BLaER1 (cell line): ENCODE results near the gene NSUN3.
"Not testable (repeated sequence)": the region's sequence is repeated elsewhere in the genome, so short reads cannot be mapped to it uniquely, and the experiment has no call there.

Experiments used
- H3K27ac ChIP-seq: shearing (Covaris generic); formaldehyde crosslinking; 2 replicates; pipeline ENCODE4 v1.8.1; 2022
- H3K27me3 ChIP-seq: shearing (Covaris generic); formaldehyde crosslinking; 2 replicates; pipeline ENCODE4 v1.8.1; 2022
- H3K36me3 ChIP-seq: shearing (Covaris generic); formaldehyde crosslinking; 2 replicates; pipeline ENCODE4 v1.8.1; 2022
- H3K4me1 ChIP-seq: shearing (Covaris generic); formaldehyde crosslinking; 2 replicates; pipeline ENCODE4 v1.8.1; 2022
- H3K4me2 ChIP-seq: shearing (Covaris generic); formaldehyde crosslinking; 2 replicates; pipeline ENCODE4 v1.8.1; 2022
- H3K4me3 ChIP-seq: shearing (Covaris generic); formaldehyde crosslinking; 2 replicates; pipeline ENCODE4 v1.8.1; 2022
- H3K9ac ChIP-seq: shearing (Covaris generic); formaldehyde crosslinking; 2 replicates; pipeline ENCODE4 v1.8.1; 2022
- H3K9me3 ChIP-seq: shearing (Covaris generic); formaldehyde crosslinking; 2 replicates; pipeline ENCODE4 v1.8.1; 2022
- H4K20me1 ChIP-seq: shearing (Covaris generic); formaldehyde crosslinking; 2 replicates; pipeline ENCODE4 v1.8.1; 2022
- Cebpa-rat ChIP-seq: shearing (Covaris generic); IDR thresholded peaks from 2 replicates; pipeline ENCODE4 v1.8.1; 2022

NSUN3 gene

DNA sequence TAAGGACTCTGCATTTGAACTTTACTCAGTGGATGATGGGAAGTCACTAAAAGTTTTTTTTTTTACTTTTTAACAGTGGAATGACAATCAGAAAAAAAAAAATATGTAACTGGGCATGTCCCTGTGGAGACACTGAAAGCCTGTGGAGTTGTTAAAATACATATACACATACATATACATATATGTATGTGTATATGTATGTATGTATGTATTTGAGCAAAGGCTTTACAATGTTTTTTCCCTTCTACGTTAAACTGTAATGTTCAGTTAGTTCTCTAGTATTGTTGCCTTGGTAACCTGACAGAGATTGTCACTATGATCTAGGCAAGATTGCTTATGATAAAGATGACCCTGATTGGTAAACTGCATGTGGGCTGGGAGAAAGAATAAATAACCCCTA, 30.3 kb downstream of the NSUN3 start:
- no peak overlapping the region for H3K4me2 ChIP-seq
- H3K36me3 ChIP-seq, result peaks cover 55% of the 10 kb centered on the region
- H3K27me3 ChIP-seq, result no peaks in the 10 kb centered on the region
- H3K9ac ChIP-seq, result no peak overlapping the region
- no peak overlapping the region for H3K27ac ChIP-seq
- TF ChIP-seq Cebpa-rat, result no peak
- H3K4me1 ChIP-seq, result no peaks in the 10 kb centered on the region
- no peaks in the 10 kb centered on the region for H4K20me1 ChIP-seq
- no peak overlapping the region for H3K4me3 ChIP-seq
- H3K9me3 ChIP-seq, result no peaks in the 10 kb centered on the region

DNA sequence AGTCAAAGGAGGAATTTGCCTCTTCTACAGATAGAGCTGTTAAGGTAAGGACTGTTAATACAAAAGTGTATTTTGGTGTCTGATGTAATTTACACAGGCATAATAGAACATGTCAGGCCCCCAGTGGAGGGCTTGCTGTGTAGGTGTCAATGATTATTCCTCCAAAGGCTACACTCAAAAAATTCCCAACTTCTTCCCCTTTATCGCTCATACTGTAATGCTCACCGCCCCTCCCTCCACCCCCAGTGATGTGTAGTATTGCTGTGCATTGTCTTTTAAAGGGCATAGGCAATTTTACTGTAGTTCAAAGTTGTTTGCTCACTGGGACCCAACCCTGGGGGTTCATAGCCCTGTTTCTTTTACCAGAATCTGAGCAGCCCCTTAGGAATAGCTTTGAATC, 32.2 kb downstream of the NSUN3 start:
- Histone ChIP-seq H3K27ac (no peak overlapping the region), H3K9ac (no peak overlapping the region), H3K9me3 (no peaks in the 10 kb centered on the region), H3K4me2 (no peak overlapping the region), H3K36me3 (peaks cover 56% of the 10 kb centered on the region), H4K20me1 (no peaks in the 10 kb centered on the region), H3K4me1 (no peaks in the 10 kb centered on the region), H3K27me3 (no peaks in the 10 kb centered on the region), H3K4me3 (no peak overlapping the region)
- no peak for TF ChIP-seq Cebpa-rat

- peaks cover 51% of the 10 kb centered on the region for H3K36me3 ChIP-seq
- no peaks in the 10 kb centered on the region for H4K20me1 ChIP-seq
- no peak overlapping the region for H3K4me3 ChIP-seq
- TF ChIP-seq Cebpa-rat, result no peak
- no peak overlapping the region for H3K4me2 ChIP-seq
- no peaks in the 10 kb centered on the region for H3K4me1 ChIP-seq
- H3K9me3 ChIP-seq, result no peaks in the 10 kb centered on the region
- no peaks in the 10 kb centered on the region for H3K27me3 ChIP-seq
- H3K9ac ChIP-seq, result no peak overlapping the region
- H3K27ac ChIP-seq, result no peak overlapping the region
These were observed 35.6 kb downstream of the NSUN3 start for GRCh38 chr3:94098452-94098851.

GRCh38 chr3:94099311-94099710, 36.5 kb downstream of the NSUN3 start:
- no peaks in the 10 kb centered on the region for H3K27me3 ChIP-seq
- H3K27ac ChIP-seq, result no peak overlapping the region
- no peaks in the 10 kb centered on the region for H3K4me1 ChIP-seq
- H3K4me2 ChIP-seq, result no peak overlapping the region
- H3K9ac ChIP-seq, result no peak overlapping the region
- H3K4me3 ChIP-seq, result no peak overlapping the region
- H3K36me3 ChIP-seq, result peaks cover 60% of the 10 kb centered on the region
- H3K9me3 ChIP-seq, result no peaks in the 10 kb centered on the region
- no peak for TF ChIP-seq Cebpa-rat
- no peaks in the 10 kb centered on the region for H4K20me1 ChIP-seq

DNA sequence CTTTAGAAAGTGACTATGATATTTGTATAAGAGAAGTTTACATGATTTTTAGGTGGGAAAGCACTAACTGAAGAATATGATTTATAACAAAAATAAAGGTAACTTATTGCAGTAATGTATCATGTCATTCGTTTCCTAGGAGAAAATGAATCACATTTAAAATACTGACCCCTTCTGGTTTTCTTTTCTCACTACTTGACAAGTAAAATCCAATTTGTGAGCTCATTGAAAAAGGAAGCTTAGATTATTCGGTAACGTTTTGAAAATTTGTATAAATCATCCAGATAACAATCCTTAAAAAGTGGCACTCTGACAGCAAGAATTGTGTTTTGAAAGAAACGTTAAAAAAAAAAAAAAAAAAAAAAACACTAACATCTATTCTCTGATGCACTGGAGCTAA, 39.0 kb downstream of the NSUN3 start:
- Histone ChIP-seq H3K4me2 (no peak overlapping the region), H3K27me3 (no peaks in the 10 kb centered on the region), H3K9ac (no peak overlapping the region), H3K36me3 (peaks cover 52% of the 10 kb centered on the region), H3K27ac (no peak overlapping the region), H3K4me1 (no peaks in the 10 kb centered on the region), H4K20me1 (no peaks in the 10 kb centered on the region), H3K9me3 (no peaks in the 10 kb centered on the region), H3K4me3 (no peak overlapping the region)
- no peak for TF ChIP-seq Cebpa-rat

- no peak for TF ChIP-seq Cebpa-rat
- Histone ChIP-seq H3K9me3 (no peaks in the 10 kb centered on the region), H3K4me1 (no peaks in the 10 kb centered on the region), H4K20me1 (no peaks in the 10 kb centered on the region), H3K9ac (no peak overlapping the region), H3K4me3 (no peak overlapping the region), H3K36me3 (peaks cover 41% of the 10 kb centered on the region), H3K27me3 (no peaks in the 10 kb centered on the region), H3K4me2 (no peak overlapping the region), H3K27ac (no peak overlapping the region)
These were observed 43.4 kb downstream of the NSUN3 start for GRCh38 chr3:94106268-94106667.

DNA sequence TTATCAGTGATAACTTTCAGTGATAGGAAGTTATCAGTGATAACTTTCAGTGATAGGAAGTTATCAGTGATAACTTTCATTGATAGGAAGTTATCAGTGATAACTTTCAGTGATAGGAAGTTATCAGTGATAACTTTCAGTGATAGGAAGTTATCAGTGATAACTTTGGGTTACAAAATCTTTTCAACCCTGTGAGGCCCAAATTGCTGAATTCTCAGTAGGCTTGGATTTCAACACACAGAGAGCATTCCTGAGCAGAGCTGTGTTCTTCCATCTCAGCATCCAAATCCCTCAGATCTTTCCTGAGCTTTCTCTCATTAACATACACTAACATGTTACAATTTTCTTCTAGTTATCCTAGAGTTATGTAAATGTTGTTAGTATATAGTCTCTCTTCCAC, 47.4 kb downstream of the NSUN3 start:
- H3K36me3 ChIP-seq, result peaks cover 35% of the 10 kb centered on the region
- H3K9ac ChIP-seq, H3K27me3 ChIP-seq, H3K4me1 ChIP-seq, H3K4me3 ChIP-seq, H4K20me1 ChIP-seq, H3K9me3 ChIP-seq, H3K27ac ChIP-seq, H3K4me2 ChIP-seq: not testable (repeated sequence)

GRCh38 chr3:94110854-94111253, 48.0 kb downstream of the NSUN3 start:
- no peaks in the 10 kb centered on the region for H4K20me1 ChIP-seq
- H3K9me3 ChIP-seq, result no peaks in the 10 kb centered on the region
- H3K4me3 ChIP-seq, result no peak overlapping the region
- H3K4me2 ChIP-seq, result no peak overlapping the region
- no peaks in the 10 kb centered on the region for H3K27me3 ChIP-seq
- no peak overlapping the region for H3K27ac ChIP-seq
- no peaks in the 10 kb centered on the region for H3K4me1 ChIP-seq
- peaks cover 30% of the 10 kb centered on the region for H3K36me3 ChIP-seq
- TF ChIP-seq Cebpa-rat, result no peak
- no peak overlapping the region for H3K9ac ChIP-seq

DNA sequence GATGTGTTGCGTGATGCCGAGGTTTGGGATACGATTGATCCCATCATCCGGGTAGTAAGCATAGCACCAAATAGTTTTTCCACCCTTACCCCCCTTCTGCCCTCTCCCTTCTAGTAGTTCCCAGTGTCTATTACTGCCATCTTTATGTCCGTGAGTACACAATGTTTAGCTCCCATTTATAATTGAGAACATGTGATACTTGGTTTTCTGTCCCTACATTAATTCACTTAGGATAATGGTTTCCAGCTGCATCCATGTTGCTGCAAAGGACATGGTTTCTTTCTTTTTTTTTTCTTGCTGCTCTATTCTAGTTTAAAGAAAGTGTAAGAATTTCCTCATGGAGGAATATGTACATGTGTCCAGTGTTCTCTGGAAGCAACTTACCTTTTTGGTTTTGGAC, 51.8 kb downstream of the NSUN3 start:
- Histone ChIP-seq H3K4me2 (no peak overlapping the region), H3K9me3 (no peaks in the 10 kb centered on the region), H3K27me3 (no peaks in the 10 kb centered on the region), H3K36me3 (peaks cover 12% of the 10 kb centered on the region), H3K27ac (no peak overlapping the region), H3K9ac (no peak overlapping the region), H4K20me1 (no peaks in the 10 kb centered on the region), H3K4me1 (no peaks in the 10 kb centered on the region), H3K4me3 (no peak overlapping the region)
- no peak for TF ChIP-seq Cebpa-rat

- peaks cover 12% of the 10 kb centered on the region for H3K36me3 ChIP-seq
- no peak for TF ChIP-seq Cebpa-rat
These were observed 52.6 kb downstream of the NSUN3 start for GRCh38 chr3:94115482-94115881.

DNA sequence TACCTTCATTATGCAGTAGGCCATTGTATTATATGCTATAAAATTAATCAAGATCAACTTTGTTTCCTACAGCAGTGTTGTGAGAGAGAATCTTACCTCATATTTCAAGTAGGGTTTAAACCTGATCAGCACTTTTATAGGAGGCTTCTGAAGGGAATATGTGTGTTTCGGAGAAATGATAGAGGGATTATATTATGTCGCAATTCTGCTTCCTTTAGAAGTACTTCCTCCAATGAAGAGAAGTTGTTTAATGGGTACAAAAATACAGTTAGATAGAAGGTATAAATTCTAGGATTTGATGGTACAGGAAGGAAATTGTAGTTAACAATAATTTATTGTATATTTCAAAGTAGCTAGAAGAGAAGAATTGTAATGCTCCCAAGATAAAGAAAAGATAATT, 54.9 kb downstream of the NSUN3 start:
- Histone ChIP-seq H3K9ac (no peak overlapping the region), H3K27me3 (no peaks in the 10 kb centered on the region), H4K20me1 (no peaks in the 10 kb centered on the region), H3K36me3 (peaks cover 6% of the 10 kb centered on the region; the same call in 1 of the 2 replicates), H3K4me3 (no peak overlapping the region), H3K9me3 (no peaks in the 10 kb centered on the region), H3K27ac (no peak overlapping the region), H3K4me1 (no peaks in the 10 kb centered on the region), H3K4me2 (no peak overlapping the region)
- no peak for TF ChIP-seq Cebpa-rat

More at GRCh38 chr3:94115482-94115881, 52.6 kb downstream of the NSUN3 start:
- Histone ChIP-seq H3K4me1 (no peaks in the 10 kb centered on the region), H3K9ac (no peak overlapping the region), H3K4me3 (no peak overlapping the region), H4K20me1 (no peaks in the 10 kb centered on the region), H3K9me3 (no peaks in the 10 kb centered on the region), H3K27ac (no peak overlapping the region), H3K27me3 (no peaks in the 10 kb centered on the region), H3K4me2 (no peak overlapping the region)
